ENCODE data around the gene KLF15. TPM values are rescaled to one million over a fixed set of nuclear protein-coding genes. Genes with fewer than 3 reads are reported as not detected.

The KLF15 gene
- total RNA-seq, 1 donor from 2014 or later: 0.31 TPM

- no peak for TF ChIP-seq CTCF (IDR thresholded peaks at IDR 0.05)
- peaks cover 6% of the 10 kb centered on the region for H3K27me3 Mint-ChIP-seq
- no peak for ATAC-seq (ENCODE audit: low read depth)
- no peak overlapping the region for H3K27ac Mint-ChIP-seq
- no peaks in the 10 kb centered on the region for H3K9me3 Mint-ChIP-seq
- no peaks in the 10 kb centered on the region for H3K36me3 Mint-ChIP-seq (ENCODE audit: low read depth)
- intact Hi-C loops (cut with micrococcal nuclease): no loop called here
- POLR2A ChIA-PET: no interaction called here
- no peak overlapping the region for H3K4me3 Mint-ChIP-seq
- H3K4me1 Mint-ChIP-seq: no peaks in the 10 kb centered on the region
- DNase-seq: no peak
- CTCF ChIA-PET: no interaction called here
Observed at GRCh38 chr3:126341755-126342150, 15.5 kb downstream of the KLF15 start.

GRCh38 chr3:126340943-126341754, 16.1 kb downstream of the KLF15 start:
- intact Hi-C loops (cut with micrococcal nuclease): no loop called here
- Mint-ChIP-seq H3K4me3 (no peak overlapping the region), H3K36me3 (ENCODE audit: low read depth) (no peaks in the 10 kb centered on the region), H3K27me3 (peaks cover 6% of the 10 kb centered on the region), H3K9me3 (no peaks in the 10 kb centered on the region), H3K27ac (no peak overlapping the region), H3K4me1 (no peaks in the 10 kb centered on the region)
- no peak for TF ChIP-seq CTCF (IDR thresholded peaks at IDR 0.05)
- ATAC-seq (ENCODE audit: low read depth): no peak
- POLR2A ChIA-PET: no interaction called here
- DNase-seq: peak; percentile 9
- CTCF ChIA-PET: no interaction called here

GRCh38 chr3:126340596-126340942, 16.6 kb downstream of the KLF15 start:
- CTCF ChIA-PET: no interaction called here
- no peak for DNase-seq
- H3K4me1 Mint-ChIP-seq: no peaks in the 10 kb centered on the region

GRCh38 chr3:126340081-126340511, 17.1 kb downstream of the KLF15 start:
- intact Hi-C loops (cut with micrococcal nuclease): no loop called here
- DNase-seq: no peak
- peaks cover 6% of the 10 kb centered on the region for H3K27me3 Mint-ChIP-seq
- no peak for ATAC-seq (ENCODE audit: low read depth)
- TF ChIP-seq CTCF (IDR thresholded peaks at IDR 0.05): no peak
- ChIA-PET CTCF (no interaction called here), POLR2A (no interaction called here)
- no peaks in the 10 kb centered on the region for H3K36me3 Mint-ChIP-seq (ENCODE audit: low read depth)
- no peaks in the 10 kb centered on the region for H3K4me1 Mint-ChIP-seq
- no peak overlapping the region for H3K4me3 Mint-ChIP-seq
- H3K9me3 Mint-ChIP-seq: no peaks in the 10 kb centered on the region
- no peak overlapping the region for H3K27ac Mint-ChIP-seq

More at GRCh38 chr3:126340596-126340942, 16.6 kb downstream of the KLF15 start:
- Mint-ChIP-seq H3K27me3 (peaks cover 6% of the 10 kb centered on the region), H3K4me3 (no peak overlapping the region), H3K27ac (no peak overlapping the region), H3K9me3 (no peaks in the 10 kb centered on the region), H3K36me3 (ENCODE audit: low read depth) (no peaks in the 10 kb centered on the region)
- no peak for ATAC-seq (ENCODE audit: low read depth)
- no peak for TF ChIP-seq CTCF (IDR thresholded peaks at IDR 0.05)
- intact Hi-C loops (cut with micrococcal nuclease): no loop called here
- POLR2A ChIA-PET: no interaction called here

GRCh38 chr3:126339466-126339865, 17.7 kb downstream of the KLF15 start:
- ATAC-seq (ENCODE audit: low read depth) (no peak), DNase-seq (no peak)
- Mint-ChIP-seq H3K4me3 (no peak overlapping the region), H3K9me3 (no peaks in the 10 kb centered on the region), H3K36me3 (ENCODE audit: low read depth) (no peaks in the 10 kb centered on the region), H3K27me3 (peaks cover 6% of the 10 kb centered on the region), H3K4me1 (no peaks in the 10 kb centered on the region), H3K27ac (no peak overlapping the region)
- intact Hi-C loops (cut with micrococcal nuclease): no loop called here
- TF ChIP-seq CTCF (IDR thresholded peaks at IDR 0.05): no peak
- ChIA-PET CTCF (no interaction called here), POLR2A (no interaction called here)

Measured in activated B cell treated with CpG ODN at 0.5 μM for 24 hours (primary cell).